Naive B cell (primary cell): Measurements from ENCODE around the gene ZFAND3. TPM values are rescaled to one million over a fixed set of nuclear protein-coding genes. Genes with fewer than 3 reads are reported as not detected.
"Not testable (repeated sequence)": the region's sequence is repeated elsewhere in the genome, so short reads cannot be mapped to it uniquely, and the experiment has no call there.

Experiments
- ATAC-seq, 2 donors: fragments of 150-1000 bp; cut with Tn5 transposase; 2 replicates each; pipeline ENCODE4 v1.10.0; 2021; ENCODE audit warnings: low read depth in 2 of 2, mild to moderate bottlenecking in 2 of 2, moderate library complexity in 2 of 2
- DNase-seq: peaks from one replicate; pipeline ENCODE4 v3.0.0; 2022
- H3K27ac Mint-ChIP-seq, 6 donors: one replicate each; pipeline ENCODE4 v1.8.0; 2020 to 2022; ENCODE audit warnings: mild to moderate bottlenecking in 6 of 6, mixed read lengths in 6 of 6, moderate library complexity in 5 of 6, inconsistent platforms in 2 of 6
- H3K27me3 Mint-ChIP-seq, 3 donors: one replicate each; pipeline ENCODE4 v1.8.0; 2021 to 2022; ENCODE audit warnings: mixed read lengths in 3 of 3, mild to moderate bottlenecking in 1 of 3
- H3K36me3 Mint-ChIP-seq, 2 donors: one replicate each; pipeline ENCODE4 v1.8.0; 2020 to 2022; ENCODE audit warnings: mixed read lengths in 2 of 2, inconsistent platforms in 1 of 2, mild to moderate bottlenecking in 1 of 2
- H3K4me1 Mint-ChIP-seq, 3 donors: one replicate each; pipeline ENCODE4 v1.8.0; 2020 to 2022; ENCODE audit warnings: mixed read lengths in 3 of 3, inconsistent platforms in 1 of 3, mild to moderate bottlenecking in 1 of 3, moderate library complexity in 1 of 3
- H3K4me3 Mint-ChIP-seq, 8 donors: one replicate each; pipeline ENCODE4 v1.8.0; 2020 to 2022; ENCODE audit warnings: mild to moderate bottlenecking in 8 of 8, mixed read lengths in 8 of 8, moderate library complexity in 8 of 8, inconsistent platforms in 2 of 8
- H3K9me3 Mint-ChIP-seq, 7 donors: one replicate each; pipeline ENCODE4 v1.8.0; 2020 to 2022; ENCODE audit warnings: mixed read lengths in 7 of 7, mild to moderate bottlenecking in 5 of 7, inconsistent platforms in 2 of 7, moderate library complexity in 1 of 7
- polyA plus RNA-seq, 6 donors: library from polyadenylated mRNA; unstranded; fragments of 300-500 nt; fragmentation: Illumina TruSeq; gene quantifications; one replicate each; pipeline ENCODE4 v1.2.3, GENCODE V29; 2021; ENCODE audit warnings: low read depth in 6 of 6

Gene ZFAND3
- polyA plus RNA-seq, 6 donors from 2014 or later = 1.9 to 6.7 (median 4.4) TPM

DNA sequence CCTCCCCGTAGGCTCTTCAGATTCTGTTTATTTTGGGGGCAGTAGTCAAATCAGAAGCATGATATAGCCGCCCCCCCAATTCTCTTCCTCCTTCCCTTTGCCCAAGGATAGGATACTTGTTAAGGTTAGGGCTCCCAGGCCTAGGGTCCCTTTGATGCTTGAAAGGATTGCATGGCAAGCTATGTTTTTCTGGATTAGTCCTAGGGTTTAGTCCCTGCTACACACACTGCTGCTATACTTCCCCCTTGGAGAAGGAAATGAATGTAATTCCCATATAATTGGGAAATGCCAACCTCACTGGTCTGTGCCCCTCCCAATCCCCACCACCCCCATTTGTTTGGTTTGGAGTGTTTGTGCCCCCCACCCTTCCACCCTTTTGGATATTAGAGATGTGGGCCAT lies 62.8 kb downstream of the ZFAND3 start:
- H3K27me3 Mint-ChIP-seq = no peaks in the 10 kb centered on the region
- H3K4me1 Mint-ChIP-seq = peaks cover 38 to 78% (median 41%) of the 10 kb centered on the region in 3 donors
- DNase-seq = no peak
- peak overlapping the region in 1 of 8 donors; percentile 20 for H3K4me3 Mint-ChIP-seq
- H3K27ac Mint-ChIP-seq = peak overlapping the region in 1 of 6 donors; percentile 59
- H3K36me3 Mint-ChIP-seq = no peaks in the 10 kb centered on the region
- H3K9me3 Mint-ChIP-seq = no peaks in the 10 kb centered on the region
- no peak for ATAC-seq

DNA sequence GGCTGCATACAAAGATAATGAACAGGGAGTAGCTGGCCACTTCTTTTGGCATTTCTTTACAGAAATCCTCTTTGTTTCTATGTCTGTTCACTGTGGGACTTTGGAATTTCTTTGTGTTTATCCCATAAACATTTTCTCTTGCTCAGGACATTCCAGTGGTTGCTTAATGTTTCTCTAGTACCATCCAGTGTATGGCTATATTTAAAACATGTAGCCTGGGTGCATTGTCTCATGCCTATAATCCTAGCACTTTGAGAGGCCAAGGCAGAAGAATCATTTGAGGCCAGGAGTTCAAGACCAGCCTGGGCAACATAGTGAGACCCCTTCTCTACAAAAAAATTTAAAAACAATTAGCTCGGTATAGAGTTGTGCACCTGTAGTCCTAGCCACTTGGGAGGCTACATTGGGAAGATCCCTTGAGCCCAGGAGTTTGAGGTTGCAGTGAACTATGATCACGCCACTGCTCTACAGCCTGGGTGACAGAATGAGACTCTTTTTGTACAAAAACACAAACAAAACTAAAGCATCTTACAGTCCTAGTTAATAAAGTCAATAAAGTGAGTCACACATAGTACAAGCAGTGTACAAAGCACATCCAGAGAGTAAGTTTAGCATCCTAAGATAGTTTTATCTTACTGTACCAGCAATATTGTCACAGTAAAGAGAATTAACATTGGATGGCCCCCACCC lies 63.3 kb downstream of the ZFAND3 start:
- ATAC-seq = no peak
- H3K9me3 Mint-ChIP-seq = no peaks in the 10 kb centered on the region
- H3K36me3 Mint-ChIP-seq = no peaks in the 10 kb centered on the region
- peak overlapping the region in 1 of 8 donors; percentile 35 for H3K4me3 Mint-ChIP-seq
- no peaks in the 10 kb centered on the region for H3K27me3 Mint-ChIP-seq
- no peak for DNase-seq
- H3K4me1 Mint-ChIP-seq = peaks cover 33 to 74% (median 36%) of the 10 kb centered on the region in 3 donors
- peak overlapping the region in 2 of 6 donors; percentile 59 to 91 for H3K27ac Mint-ChIP-seq

DNA sequence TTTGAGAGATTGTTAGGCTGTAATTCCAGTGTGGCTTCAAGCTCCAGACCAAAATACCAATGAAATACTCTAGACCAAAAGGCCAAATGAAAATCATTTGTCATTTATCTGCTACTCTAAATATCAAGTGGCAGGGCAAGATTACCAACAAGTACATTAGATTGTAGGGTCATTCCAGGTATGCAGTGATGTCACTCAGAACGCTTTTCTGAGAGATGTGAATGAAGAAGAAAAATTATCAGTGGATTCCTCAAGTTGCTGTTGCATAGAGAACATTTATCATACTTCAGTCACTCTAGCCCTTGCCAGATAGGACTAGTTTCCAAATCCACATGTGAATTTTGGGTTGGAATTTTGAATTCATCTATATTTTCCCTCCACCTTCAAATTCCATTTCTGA lies 65.0 kb downstream of the ZFAND3 start:
- ATAC-seq (no peak), DNase-seq (no peak)
- Mint-ChIP-seq H3K36me3 (no peaks in the 10 kb centered on the region), H3K27me3 (no peaks in the 10 kb centered on the region), H3K9me3 (no peaks in the 10 kb centered on the region), H3K4me1 (peaks cover 27 to 64% (median 32%) of the 10 kb centered on the region in 3 donors), H3K4me3 (no peak overlapping the region), H3K27ac (no peak overlapping the region)

DNA sequence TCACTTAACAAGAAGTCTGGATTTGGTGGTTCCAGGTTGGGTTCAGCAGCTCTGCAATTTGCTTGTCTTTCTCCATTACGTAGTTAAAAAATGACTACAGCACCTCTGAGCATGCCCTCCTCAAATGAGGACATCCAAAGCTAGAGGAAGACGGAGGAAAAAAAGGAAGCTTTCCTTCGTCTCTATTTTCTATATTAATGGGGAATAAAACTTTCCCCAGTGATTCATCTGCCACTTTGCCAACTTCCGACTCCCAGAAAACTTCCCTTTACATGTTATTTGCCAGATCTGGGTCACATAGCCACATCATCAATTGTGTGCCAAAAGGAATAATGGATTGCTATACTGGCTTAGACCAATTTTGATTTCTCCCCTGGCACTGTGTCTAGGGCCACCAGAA lies 69.5 kb downstream of the ZFAND3 start:
- ATAC-seq (no peak), DNase-seq (no peak)
- Mint-ChIP-seq H3K4me3 (no peak overlapping the region), H3K27ac (peak overlapping the region in 1 of 6 donors; percentile 22), H3K9me3 (peaks cover 0 to under 1% (median 0%) of the 10 kb centered on the region in 7 donors), H3K36me3 (no peaks in the 10 kb centered on the region), H3K4me1 (peaks cover 33 to 57% (median 44%) of the 10 kb centered on the region in 3 donors), H3K27me3 (no peaks in the 10 kb centered on the region)

DNA sequence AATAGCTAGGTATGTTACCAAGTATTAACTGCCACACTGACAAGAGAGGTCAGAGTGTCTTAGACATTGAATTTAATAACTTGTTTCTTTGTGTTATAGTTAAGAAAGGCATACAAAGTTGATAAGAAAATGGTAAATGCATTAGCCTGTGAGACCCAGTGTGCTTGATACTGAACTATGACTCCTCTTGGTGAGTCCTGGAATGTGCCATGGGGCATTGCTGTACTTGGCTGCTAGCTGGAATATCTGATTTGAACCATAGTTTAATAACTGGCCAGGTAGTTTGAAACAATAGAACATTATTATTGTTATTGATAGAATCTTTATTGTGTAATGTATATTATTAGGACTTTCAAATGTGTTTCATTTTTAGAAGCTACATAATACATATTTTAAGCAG lies 70.0 kb downstream of the ZFAND3 start:
- Mint-ChIP-seq H3K4me1 (peaks cover 33 to 62% (median 49%) of the 10 kb centered on the region in 3 donors), H3K27ac (peak overlapping the region in 1 of 6 donors; percentile 22), H3K4me3 (no peak overlapping the region), H3K36me3 (peaks cover 0 to 1% of the 10 kb centered on the region in 2 donors), H3K9me3 (peaks cover 0 to 5% (median 3%) of the 10 kb centered on the region in 7 donors), H3K27me3 (no peaks in the 10 kb centered on the region)
- no peak for ATAC-seq
- no peak for DNase-seq

DNA sequence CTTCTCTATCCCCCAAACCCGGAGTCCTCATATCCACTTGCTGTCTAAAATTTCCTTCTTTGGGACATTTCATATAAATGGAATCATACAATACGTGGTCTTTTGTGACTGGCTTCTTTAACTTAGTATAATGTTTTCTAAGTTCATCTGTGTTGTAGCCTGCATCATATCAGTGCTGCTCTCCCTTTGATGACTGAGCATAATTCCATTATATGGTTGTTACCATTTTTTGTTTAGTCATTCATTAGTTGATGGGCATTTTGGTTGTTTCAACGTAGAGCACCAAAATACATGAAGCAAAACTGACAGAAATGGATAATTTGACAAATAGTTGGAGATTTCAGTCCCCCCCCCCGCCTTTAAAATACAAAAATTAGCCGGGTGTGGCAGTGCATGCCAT lies 71.5 kb downstream of the ZFAND3 start:
- no peaks in the 10 kb centered on the region for H3K27me3 Mint-ChIP-seq
- ATAC-seq = no peak
- H3K4me3 Mint-ChIP-seq = no peak overlapping the region
- H3K27ac Mint-ChIP-seq = peak overlapping the region in 2 of 6 donors; percentile 33 to 40
- no peak for DNase-seq
- H3K4me1 Mint-ChIP-seq = peaks cover 28 to 62% (median 56%) of the 10 kb centered on the region in 3 donors
- peaks cover 0 to 14% (median 10%) of the 10 kb centered on the region in 7 donors for H3K9me3 Mint-ChIP-seq
- peaks cover 7 to 11% of the 10 kb centered on the region in 2 donors for H3K36me3 Mint-ChIP-seq

DNA sequence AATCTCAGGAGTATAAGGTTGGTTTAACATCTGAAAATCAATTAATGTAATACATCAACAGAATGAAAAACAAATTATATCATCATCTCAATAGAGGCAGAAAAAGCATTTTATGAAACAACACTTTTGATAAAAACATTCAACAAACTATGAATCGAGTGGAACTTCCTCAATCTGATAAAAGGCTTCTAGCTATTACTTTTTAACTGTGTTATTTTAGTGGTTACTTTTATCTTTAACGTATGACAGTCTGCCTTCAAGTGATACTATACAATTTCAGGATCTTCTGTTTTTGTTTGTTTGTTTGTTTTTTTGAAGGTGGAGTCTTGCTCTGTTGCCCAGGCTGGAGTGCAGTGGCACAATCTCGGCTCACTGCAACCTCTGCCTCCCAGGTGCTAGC lies 73.7 kb downstream of the ZFAND3 start:
- H3K27me3 Mint-ChIP-seq = no peaks in the 10 kb centered on the region

DNA sequence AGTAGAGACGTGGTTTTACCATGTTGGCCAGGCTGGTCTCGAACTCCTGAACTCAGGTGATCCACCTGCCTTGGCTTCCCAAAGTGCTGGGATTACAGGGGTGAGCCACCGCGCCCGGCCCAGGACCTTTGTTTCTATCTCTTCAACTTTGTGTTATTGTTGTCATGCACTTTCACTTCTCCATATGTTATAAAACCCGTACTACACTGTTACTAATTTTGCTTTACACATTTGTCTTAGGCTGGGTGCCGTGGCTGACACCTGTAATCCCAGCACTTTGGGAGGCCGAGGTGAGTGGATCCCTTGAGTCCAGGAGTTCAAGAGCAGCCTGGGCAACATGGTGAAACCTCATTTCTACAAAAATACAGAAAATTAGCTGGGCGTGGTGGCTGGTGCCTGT lies 74.2 kb downstream of the ZFAND3 start:
- DNase-seq = peak; percentile 18
- peak; percentile 75 to 83 for ATAC-seq
- peak overlapping the region in 7 of 8 donors; percentile 23 to 83 (median 69) for H3K4me3 Mint-ChIP-seq
- H3K4me1 Mint-ChIP-seq = peaks cover 46 to 67% (median 61%) of the 10 kb centered on the region in 3 donors
- H3K27me3 Mint-ChIP-seq = not testable (repeated sequence)
- peaks cover 7 to 11% of the 10 kb centered on the region in 2 donors for H3K36me3 Mint-ChIP-seq
- H3K9me3 Mint-ChIP-seq = peaks cover 0 to 14% (median 10%) of the 10 kb centered on the region in 7 donors
- H3K27ac Mint-ChIP-seq = peak overlapping the region; percentile 66 to 96 (median 88)

More for the DNA sequence above, 73.7 kb downstream of the ZFAND3 start:
- peaks cover 45 to 70% (median 66%) of the 10 kb centered on the region in 3 donors for H3K4me1 Mint-ChIP-seq
- peak overlapping the region in 7 of 8 donors; percentile 23 to 83 (median 69) for H3K4me3 Mint-ChIP-seq
- ATAC-seq = peak; percentile 56 to 58
- peaks cover 7 to 11% of the 10 kb centered on the region in 2 donors for H3K36me3 Mint-ChIP-seq
- peaks cover 0 to 14% (median 10%) of the 10 kb centered on the region in 7 donors for H3K9me3 Mint-ChIP-seq
- DNase-seq = no peak
- H3K27ac Mint-ChIP-seq = peak overlapping the region; percentile 66 to 96 (median 88)

DNA sequence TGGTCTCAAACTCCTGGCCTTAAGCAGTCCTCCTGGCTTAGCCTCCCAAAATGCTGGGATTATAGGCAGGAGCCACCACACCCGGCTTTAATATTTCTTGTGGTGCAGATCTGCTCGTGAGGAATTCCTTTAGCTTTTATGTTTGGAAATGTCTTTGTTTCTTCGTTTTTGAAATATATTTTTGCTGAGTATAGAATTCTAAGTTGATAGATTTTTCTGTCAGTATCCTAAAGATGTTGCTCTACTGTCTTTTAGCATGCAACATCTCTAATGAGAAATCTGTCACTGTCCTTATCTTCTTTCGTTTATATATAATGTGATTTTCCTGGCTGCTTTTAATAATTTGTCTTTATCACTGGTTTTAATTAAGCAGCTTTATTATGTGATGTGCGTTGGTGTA lies 75.1 kb downstream of the ZFAND3 start:
- H3K9me3 Mint-ChIP-seq = peaks cover 0 to 14% (median 10%) of the 10 kb centered on the region in 7 donors
- DNase-seq (no peak), ATAC-seq (no peak)
- no peaks in the 10 kb centered on the region for H3K27me3 Mint-ChIP-seq
- H3K4me3 Mint-ChIP-seq = peak overlapping the region in 4 of 8 donors; percentile 1 to 64 (median 44)
- peak overlapping the region in 3 of 6 donors; percentile 39 to 92 (median 66) for H3K27ac Mint-ChIP-seq
- H3K36me3 Mint-ChIP-seq = peaks cover 7 to 11% of the 10 kb centered on the region in 2 donors
- peaks cover 45 to 68% (median 59%) of the 10 kb centered on the region in 3 donors for H3K4me1 Mint-ChIP-seq

DNA sequence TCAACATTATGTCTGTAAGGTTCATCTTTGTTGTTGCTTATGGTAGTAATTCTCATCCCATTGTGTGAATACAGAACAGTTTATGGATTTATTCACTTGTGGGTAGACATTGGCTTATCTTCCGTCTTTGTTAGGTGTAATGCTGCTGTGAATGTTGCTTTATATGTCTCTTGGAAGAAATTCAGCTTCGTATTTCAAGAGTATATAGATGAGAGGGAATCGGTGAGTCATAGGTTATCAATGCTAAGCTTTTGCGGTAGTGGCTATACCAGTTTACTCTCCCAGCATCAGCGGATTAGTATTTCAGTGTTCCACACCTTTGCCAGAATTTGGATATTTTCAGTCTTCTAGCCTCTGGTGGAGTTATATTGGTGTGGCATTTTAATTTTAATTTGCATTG lies 77.8 kb downstream of the ZFAND3 start:
- H3K9me3 Mint-ChIP-seq = peaks cover 0 to 14% (median 10%) of the 10 kb centered on the region in 7 donors
- H3K27ac Mint-ChIP-seq = peak overlapping the region in 2 of 6 donors; percentile 48 to 68
- H3K27me3 Mint-ChIP-seq = no peaks in the 10 kb centered on the region
- no peak overlapping the region for H3K4me3 Mint-ChIP-seq
- ATAC-seq = no peak
- H3K4me1 Mint-ChIP-seq = peaks cover 41 to 69% (median 64%) of the 10 kb centered on the region in 3 donors
- H3K36me3 Mint-ChIP-seq = peaks cover 7 to 11% of the 10 kb centered on the region in 2 donors
- no peak for DNase-seq

DNA sequence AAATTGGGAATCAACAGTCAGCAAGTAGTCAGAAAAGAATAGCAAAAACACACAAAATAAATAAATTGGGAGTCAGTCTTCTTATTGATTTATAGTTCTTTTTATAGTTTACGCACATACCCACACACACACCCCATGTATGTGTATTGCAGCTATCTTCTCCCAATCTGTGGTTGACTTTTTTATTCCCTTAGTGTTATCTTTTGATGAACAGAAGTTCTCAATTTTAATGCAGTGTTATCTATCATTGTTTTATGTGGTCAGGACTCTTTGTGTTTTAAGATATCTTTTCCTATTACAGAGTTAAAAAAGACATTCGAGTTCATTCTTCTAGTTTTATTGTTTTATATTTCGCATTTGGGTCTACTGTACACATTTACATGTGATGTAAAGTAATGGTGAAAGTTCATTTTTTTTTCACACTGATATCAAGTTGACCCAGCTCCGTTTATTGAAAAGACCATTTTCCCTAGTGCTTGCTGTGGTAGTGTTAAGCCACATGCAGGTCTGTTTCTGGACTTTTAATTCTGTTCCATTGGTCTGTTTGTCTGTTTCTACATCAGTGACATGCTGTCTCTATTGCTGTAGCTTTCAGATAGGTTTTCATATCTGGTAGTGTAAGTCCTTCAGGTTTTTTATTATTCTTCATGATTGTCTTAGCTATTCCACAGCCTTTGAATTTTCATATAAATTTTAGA lies 78.4 kb downstream of the ZFAND3 start:
- Mint-ChIP-seq H3K4me1 (peaks cover 35 to 63% (median 58%) of the 10 kb centered on the region in 3 donors), H3K9me3 (peaks cover 0 to 14% (median 10%) of the 10 kb centered on the region in 7 donors), H3K27me3 (no peaks in the 10 kb centered on the region), H3K27ac (peak overlapping the region in 2 of 6 donors; percentile 65 to 68), H3K4me3 (no peak overlapping the region), H3K36me3 (peaks cover 7 to 11% of the 10 kb centered on the region in 2 donors)
- ATAC-seq (no peak), DNase-seq (no peak)

DNA sequence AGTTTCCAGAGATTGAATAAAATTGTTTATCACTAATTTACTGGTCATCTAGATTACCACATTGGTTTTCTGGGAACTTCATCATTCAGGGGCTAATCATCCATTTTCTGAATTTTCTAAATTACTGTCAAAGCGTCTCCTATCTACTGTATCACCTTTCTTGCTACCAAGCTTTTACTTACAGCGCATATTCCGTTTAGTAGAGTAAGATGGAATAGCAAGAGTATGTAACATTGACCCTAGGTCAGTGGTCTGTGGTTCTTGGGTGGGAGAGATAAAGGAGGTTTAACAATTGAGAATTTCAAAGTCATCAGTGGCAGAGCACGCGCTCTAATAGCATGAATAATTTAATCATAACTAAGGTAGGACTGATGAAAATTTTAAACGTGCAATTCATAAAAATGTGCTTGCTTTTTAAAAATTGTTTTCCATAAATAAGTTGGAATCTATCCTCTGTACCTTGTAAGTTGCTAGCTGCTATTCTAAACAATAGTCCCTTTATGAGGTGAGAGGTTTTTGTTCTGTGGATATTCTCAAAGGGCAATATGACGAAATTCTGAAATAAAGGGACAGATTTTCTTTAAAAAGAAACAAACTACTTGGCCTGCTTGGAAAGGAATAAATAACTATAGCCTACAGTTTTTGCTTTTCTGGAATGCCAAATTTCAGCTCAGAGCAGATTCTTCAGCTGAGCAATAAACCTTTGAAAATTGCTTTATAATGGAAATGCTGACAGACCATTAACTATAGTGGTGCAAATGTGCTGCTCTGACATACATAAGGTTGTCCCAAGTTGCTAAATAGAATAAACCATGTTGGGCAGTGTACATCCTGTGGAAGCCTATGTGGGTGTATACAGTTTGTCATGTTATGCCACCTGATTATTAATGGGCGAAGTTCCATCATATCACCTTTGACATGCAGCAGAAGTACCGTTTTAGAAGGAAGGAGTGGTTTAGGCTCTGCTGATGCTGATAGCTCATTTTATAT lies 84.1 kb downstream of the ZFAND3 start:
- no peaks in the 10 kb centered on the region for H3K36me3 Mint-ChIP-seq
- ATAC-seq (no peak), DNase-seq (no peak)
- no peaks in the 10 kb centered on the region for H3K9me3 Mint-ChIP-seq
- H3K27ac Mint-ChIP-seq = peak overlapping the region in 3 of 6 donors; percentile 9 to 56 (median 22)
- no peak overlapping the region for H3K4me3 Mint-ChIP-seq
- peaks cover 25 to 54% (median 49%) of the 10 kb centered on the region in 3 donors for H3K4me1 Mint-ChIP-seq
- H3K27me3 Mint-ChIP-seq = no peaks in the 10 kb centered on the region
